IMR-90 (cell line): ENCODE results near the gene ADARB2. TPM values are rescaled to one million over a fixed set of nuclear protein-coding genes. Genes with fewer than 3 reads are reported as not detected.

Experiments
- ATAC-seq: fragments of 200-7000 bp; cut with Tn5 transposase; 2 replicates; pipeline ENCODE4 v1.9.1; 2020; ENCODE audit warnings: low read depth, mild to moderate bottlenecking, moderate library complexity
- BruUV-seq: library from RNA; stranded (reverse); fragments of 400-500 nt; replicated peaks from 2 replicates; lab custom pipeline; 2021; lab: Mats Ljungman, UMichigan
- CTCF ChIA-PET: fragments of 300-600 bp; formaldehyde crosslinking; extraction: SDS; loops from one replicate; lab custom pipeline; 2021; ENCODE audit warnings: antibody characterized with exemption; lab: Yijun Ruan, JAX
- POLR2A ChIA-PET: fragments of 300-600 bp; sonication (Branson Sonifier 250); formaldehyde crosslinking; loops from one replicate; lab custom pipeline; 2022; ENCODE audit warnings: antibody characterized with exemption; ENCODE audit not compliant: unreplicated experiment; lab: Charles Lee
- DNase-seq: peaks from one replicate; pipeline ENCODE4 v3.0.0; 2013
- H2AFZ ChIP-seq: replicated peaks from 2 replicates; pipeline ENCODE3; 2013; ENCODE audit warnings: low read length, mild to moderate bottlenecking; ENCODE audit not compliant: poor library complexity
- H2AK5ac ChIP-seq: 2 replicates; pipeline ENCODE4 v1.6.1; 2013; ENCODE audit warnings: low read depth, low read length, inconsistent platforms
- H2AK9ac ChIP-seq: replicated peaks from 2 replicates; pipeline ENCODE3; 2013; ENCODE audit warnings: mild to moderate bottlenecking, low read depth, low read length, moderate library complexity; ENCODE audit not compliant: poor library complexity
- H2BK120ac ChIP-seq: 2 replicates; pipeline ENCODE4 v1.6.1; 2013; ENCODE audit warnings: low read depth, low read length, inconsistent platforms
- H2BK15ac ChIP-seq: 3 replicates; pipeline ENCODE4 v1.6.1; 2013; ENCODE audit warnings: low read depth, low read length, inconsistent platforms
- H2BK20ac ChIP-seq: 2 replicates; pipeline ENCODE4 v1.6.1; 2013; ENCODE audit warnings: low read depth, mild to moderate bottlenecking, inconsistent platforms, low read length, moderate library complexity
- H2BK5ac ChIP-seq: 2 replicates; pipeline ENCODE4 v1.6.1; 2013; ENCODE audit warnings: mild to moderate bottlenecking, low read depth, low read length, inconsistent platforms; ENCODE audit not compliant: poor library complexity, severe bottlenecking
- H3K14ac ChIP-seq: replicated peaks from 2 replicates; pipeline ENCODE4 v1.6.1; 2013; ENCODE audit warnings: low read depth, low read length, inconsistent platforms
- H3K18ac ChIP-seq: 2 replicates; pipeline ENCODE4 v1.6.1; 2013; ENCODE audit warnings: low read depth, low read length, control low read depth
- H3K23ac ChIP-seq: 2 replicates; pipeline ENCODE4 v1.6.1; 2013; ENCODE audit warnings: low read depth, low read length, inconsistent platforms
- H3K27ac ChIP-seq: 2 replicates; pipeline ENCODE4 v1.5.1; 2013; ENCODE audit warnings: mild to moderate bottlenecking, control low read depth, low read length; ENCODE audit not compliant: insufficient read depth
- H3K27me3 ChIP-seq: 2 replicates; pipeline ENCODE4 v1.6.1; 2013; ENCODE audit warnings: low read length; ENCODE audit not compliant: control insufficient read depth, insufficient read depth
- H3K36me3 ChIP-seq: 2 replicates; pipeline ENCODE4 v1.6.1; 2013; ENCODE audit warnings: low read length, mixed read lengths; ENCODE audit not compliant: control insufficient read depth, insufficient read depth
- H3K4ac ChIP-seq: 2 replicates; pipeline ENCODE4 v1.6.1; 2013; ENCODE audit warnings: low read depth, low read length, inconsistent platforms
- H3K4me1 ChIP-seq: 2 replicates; pipeline ENCODE4 v1.6.1; 2013; ENCODE audit warnings: low read length, mixed read lengths; ENCODE audit not compliant: control insufficient read depth, insufficient read depth
- H3K4me2 ChIP-seq: 2 replicates; pipeline ENCODE4 v1.6.1; 2013; ENCODE audit warnings: low read depth, mild to moderate bottlenecking, control low read depth, low read length, moderate library complexity
- H3K4me3 ChIP-seq: 2 replicates; pipeline ENCODE4 v1.5.1; 2013; ENCODE audit warnings: low read depth, mild to moderate bottlenecking, control low read depth, low read length, moderate library complexity; ENCODE audit not compliant: insufficient read depth
- H3K56ac ChIP-seq: 2 replicates; pipeline ENCODE4 v1.6.1; 2013; ENCODE audit warnings: low read length, inconsistent platforms; ENCODE audit not compliant: insufficient read depth; ENCODE audit errors: extremely low read depth
- H3K79me1 ChIP-seq, 2 experiments: 2 replicates each; pipeline ENCODE4 v1.6.1; 2013; ENCODE audit warnings: low read length in 2 of 2, inconsistent platforms in 1 of 2, low read depth in 1 of 2
- H3K9ac ChIP-seq: 2 replicates; pipeline ENCODE4 v1.6.1; 2013; ENCODE audit warnings: low read depth, low read length, control low read depth
- H3K9me1 ChIP-seq: 2 replicates; pipeline ENCODE4 v1.6.1; 2013; ENCODE audit warnings: low read length, inconsistent platforms; ENCODE audit not compliant: insufficient read depth
- H3K9me3 ChIP-seq: 2 replicates; pipeline ENCODE4 v1.6.1; 2013; ENCODE audit warnings: low read length; ENCODE audit not compliant: control insufficient read depth, insufficient read depth
- H4K20me1 ChIP-seq: 2 replicates; pipeline ENCODE4 v1.6.1; 2013; ENCODE audit warnings: low read length, inconsistent platforms; ENCODE audit not compliant: insufficient read depth
- H4K5ac ChIP-seq: 2 replicates; pipeline ENCODE4 v1.6.1; 2013; ENCODE audit warnings: mild to moderate bottlenecking, low read depth, low read length, control low read depth
- H4K8ac ChIP-seq, 2 experiments: 2 replicates each; pipeline ENCODE4 v1.6.1; 2013; ENCODE audit warnings: low read depth in 2 of 2, low read length in 2 of 2, control low read depth in 1 of 2, inconsistent platforms in 1 of 2
- H4K91ac ChIP-seq: 2 replicates; pipeline ENCODE4 v1.6.1; 2013; ENCODE audit warnings: low read depth, low read length, inconsistent platforms; ENCODE audit not compliant: insufficient read depth
- BHLHE40 ChIP-seq: fragments of 150-350 bp; IDR thresholded peaks from 2 replicates; pipeline ENCODE4 v1.6.1; 2016; ENCODE audit warnings: mild to moderate bottlenecking, low read depth, low read length
- CEBPB ChIP-seq: IDR thresholded peaks from 2 replicates; pipeline ENCODE4 v1.6.1; 2012; ENCODE audit warnings: low read depth, low read length, improper control_type of control experiment
- CTCF ChIP-seq: conservative IDR thresholded peaks from 2 replicates; pipeline ENCODE4 v1.5.1; 2012; ENCODE audit warnings: mild to moderate bottlenecking, low read depth, low read length, improper control_type of control experiment
- FOS ChIP-seq: fragments of 150-350 bp; IDR thresholded peaks from 2 replicates; pipeline ENCODE4 v1.6.1; 2016; ENCODE audit warnings: low read depth, low read length
- MAFK ChIP-seq: IDR thresholded peaks from 2 replicates; pipeline ENCODE4 v1.6.1; 2012; ENCODE audit warnings: low read depth, low read length, improper control_type of control experiment
- MAZ ChIP-seq: IDR thresholded peaks from 2 replicates; pipeline ENCODE4 v1.6.1; 2012; ENCODE audit warnings: low read depth, mild to moderate bottlenecking, low read length, improper control_type of control experiment, moderate library complexity, borderline replicate concordance
- MXI1 ChIP-seq: IDR thresholded peaks from 2 replicates; pipeline ENCODE4 v1.6.1; 2012; ENCODE audit warnings: low read depth, mild to moderate bottlenecking, low read length, moderate library complexity, borderline replicate concordance
- NFE2L2 ChIP-seq: fragments of 150-350 bp; IDR thresholded peaks from 2 replicates; pipeline ENCODE4 v1.6.1; 2016; ENCODE audit warnings: low read depth, mild to moderate bottlenecking, low read length
- POLR2A ChIP-seq: IDR thresholded peaks from 2 replicates; pipeline ENCODE4 v1.6.1; 2012; ENCODE audit warnings: mild to moderate bottlenecking, low read depth, low read length
- RAD21 ChIP-seq: IDR thresholded peaks from 2 replicates; pipeline ENCODE4 v1.6.1; 2012; ENCODE audit warnings: low read length, improper control_type of control experiment
- RCOR1 ChIP-seq: IDR thresholded peaks from 2 replicates; pipeline ENCODE4 v1.6.1; 2012; ENCODE audit warnings: mild to moderate bottlenecking, low read length, improper control_type of control experiment; ENCODE audit not compliant: insufficient replicate concordance
- RFX5 ChIP-seq: IDR thresholded peaks from 2 replicates; pipeline ENCODE4 v1.8.0; 2012; ENCODE audit warnings: low read depth, mild to moderate bottlenecking, low read length, moderate library complexity
- SMC3 ChIP-seq: fragments of 150-350 bp; IDR thresholded peaks from 2 replicates; pipeline ENCODE4 v1.6.1; 2016; ENCODE audit warnings: low read depth, mild to moderate bottlenecking, antibody characterized with exemption, low read length, moderate library complexity
- WGBS, 2 experiments: methylation state at CpG; one replicate each; pipeline versions ENCODE4 v1.1.5 to v1.1.7; 2013; ENCODE audit warnings: missing lambda C conversion rate in 2 of 2; ENCODE audit not compliant: insufficient read length in 1 of 2; ENCODE audit errors: extremely low coverage in 2 of 2; 5-methylcytosine and 5-hydroxymethylcytosine counted together
- dilution Hi-C: fragments of 300-500 bp; cut with HindIII; formaldehyde crosslinking; loops from one replicate; pipeline ENCODE4 v1.14.3; 2018; ENCODE audit warnings: low sequenced_read_pairs; ENCODE audit not compliant: unreplicated experiment
- in situ Hi-C: fragments of 300-500 bp; cut with MboI; formaldehyde crosslinking; loops from 3 replicates; pipeline ENCODE4 v1.14.3; 2019; ENCODE audit warnings: low sequenced_read_pairs, inconsistent platforms, mixed read lengths
- intact Hi-C: fragments of 100-400 bp; cut with micrococcal nuclease; formaldehyde crosslinking; loops from 2 replicates; pipeline ENCODE4 v1.10.0; 2022
- polyA plus RNA-seq, 3 experiments: library from polyadenylated mRNA; depleted of rRNA; stranded (reverse); fragments of >200 nt; gene quantifications; 2 replicates each; pipeline ENCODE4 v1.2.3, GENCODE V29; 2012; ENCODE audit warnings: low replicate concordance in 1 of 3
- total RNA-seq: library from RNA; depleted of rRNA; stranded (reverse); fragments of >200 nt; gene quantifications from 2 replicates; pipeline ENCODE4 v1.2.3, GENCODE V29; 2012
- TF ChIP-seq, protein P1 (sequence below): fragments of 150-350 bp; IDR thresholded peaks from 2 replicates; pipeline ENCODE4 v1.6.1; 2016; ENCODE audit warnings: low read depth, mild to moderate bottlenecking, low read length, moderate library complexity, borderline replicate concordance
- TF ChIP-seq, protein P2 (sequence below): fragments of 150-350 bp; IDR thresholded peaks from 2 replicates; pipeline ENCODE4 v1.6.1; 2017; ENCODE audit warnings: mild to moderate bottlenecking, antibody characterized with exemption, low read length, low read depth

ADARB2 gene
- total and polyA plus RNA-seq, 2 of the 4 experiments (the other 2 are of a cell fraction): not detected

- Histone ChIP-seq H4K20me1 (no peaks in the 10 kb centered on the region), H3K27ac (no peak overlapping the region), H3K14ac (no peak overlapping the region), H4K91ac (no peak overlapping the region), H3K9me3 (peaks cover 61% of the 10 kb centered on the region), H3K9ac (no peak overlapping the region), H3K4me1 (no peaks in the 10 kb centered on the region), H3K4me2 (no peak overlapping the region), H4K8ac (no peak overlapping the region), H2BK15ac (no peak overlapping the region), H3K18ac (no peak overlapping the region), H3K27me3 (no peaks in the 10 kb centered on the region), H3K9me1 (no peaks in the 10 kb centered on the region), H3K4me3 (no peak overlapping the region), H2AK5ac (no peak overlapping the region), H3K36me3 (no peaks in the 10 kb centered on the region), H2AK9ac (no peak overlapping the region), H2BK5ac (no peak overlapping the region), H3K23ac (no peak overlapping the region), H2BK120ac (no peak overlapping the region), H3K4ac (no peak overlapping the region), H3K79me1 (no peaks in the 10 kb centered on the region), H2BK20ac (no peak overlapping the region), H2AFZ (no peak overlapping the region), H4K5ac (no peak overlapping the region), H3K56ac (no peak overlapping the region)
- 51% methylated on average over 6 of the region's 9 CpGs; no CpG with 5 or more reads in 1 of the 2 experiments for WGBS, 2 experiments
- DNase-seq (no peak), ATAC-seq (no peak)
- intact Hi-C loops (no loop called here), in situ Hi-C loops (no loop called here), dilution Hi-C loops (no loop called here)
- BruUV-seq: no TSS peak
- CTCF ChIA-PET: interaction anchor here (1.2 kb wide), 1 partner anchor 14 kb away, joined by 3 read pairs; no protein-coding TSS in a partner anchor
- POLR2A ChIA-PET: no interaction called here
- TF ChIP-seq BHLHE40 (no peak), RCOR1 (no peak), MAFK (no peak), POLR2A (no peak), CEBPB (no peak), NFE2L2 (no peak), FOS (no peak), SMC3 (no peak), RFX5 (no peak), MXI1 (no peak), RAD21 (no peak), CTCF (no peak), MAZ (no peak)
- TF ChIP-seq, protein P1, sequence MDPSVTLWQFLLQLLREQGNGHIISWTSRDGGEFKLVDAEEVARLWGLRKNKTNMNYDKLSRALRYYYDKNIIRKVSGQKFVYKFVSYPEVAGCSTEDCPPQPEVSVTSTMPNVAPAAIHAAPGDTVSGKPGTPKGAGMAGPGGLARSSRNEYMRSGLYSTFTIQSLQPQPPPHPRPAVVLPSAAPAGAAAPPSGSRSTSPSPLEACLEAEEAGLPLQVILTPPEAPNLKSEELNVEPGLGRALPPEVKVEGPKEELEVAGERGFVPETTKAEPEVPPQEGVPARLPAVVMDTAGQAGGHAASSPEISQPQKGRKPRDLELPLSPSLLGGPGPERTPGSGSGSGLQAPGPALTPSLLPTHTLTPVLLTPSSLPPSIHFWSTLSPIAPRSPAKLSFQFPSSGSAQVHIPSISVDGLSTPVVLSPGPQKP: no peak
- TF ChIP-seq, protein P2, sequence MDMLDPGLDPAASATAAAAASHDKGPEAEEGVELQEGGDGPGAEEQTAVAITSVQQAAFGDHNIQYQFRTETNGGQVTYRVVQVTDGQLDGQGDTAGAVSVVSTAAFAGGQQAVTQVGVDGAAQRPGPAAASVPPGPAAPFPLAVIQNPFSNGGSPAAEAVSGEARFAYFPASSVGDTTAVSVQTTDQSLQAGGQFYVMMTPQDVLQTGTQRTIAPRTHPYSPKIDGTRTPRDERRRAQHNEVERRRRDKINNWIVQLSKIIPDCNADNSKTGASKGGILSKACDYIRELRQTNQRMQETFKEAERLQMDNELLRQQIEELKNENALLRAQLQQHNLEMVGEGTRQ: no peak
Observed at GRCh38 chr10:1212571-1213141, 524.7 kb downstream of the ADARB2 start.
